Iris pigment epithelial cell (primary cell): Measurements from ENCODE around the gene UQCC3.
"Not testable (repeated sequence)": the region's sequence is repeated elsewhere in the genome, so short reads cannot be mapped to it uniquely, and the experiment has no call there.

Experiments
- DNase-seq: peaks from one replicate; pipeline ENCODE4 v3.0.0-alpha.2; 2011; ENCODE audit warnings: low read depth

UQCC3 gene, protein sequence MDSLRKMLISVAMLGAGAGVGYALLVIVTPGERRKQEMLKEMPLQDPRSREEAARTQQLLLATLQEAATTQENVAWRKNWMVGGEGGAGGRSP

DNA sequence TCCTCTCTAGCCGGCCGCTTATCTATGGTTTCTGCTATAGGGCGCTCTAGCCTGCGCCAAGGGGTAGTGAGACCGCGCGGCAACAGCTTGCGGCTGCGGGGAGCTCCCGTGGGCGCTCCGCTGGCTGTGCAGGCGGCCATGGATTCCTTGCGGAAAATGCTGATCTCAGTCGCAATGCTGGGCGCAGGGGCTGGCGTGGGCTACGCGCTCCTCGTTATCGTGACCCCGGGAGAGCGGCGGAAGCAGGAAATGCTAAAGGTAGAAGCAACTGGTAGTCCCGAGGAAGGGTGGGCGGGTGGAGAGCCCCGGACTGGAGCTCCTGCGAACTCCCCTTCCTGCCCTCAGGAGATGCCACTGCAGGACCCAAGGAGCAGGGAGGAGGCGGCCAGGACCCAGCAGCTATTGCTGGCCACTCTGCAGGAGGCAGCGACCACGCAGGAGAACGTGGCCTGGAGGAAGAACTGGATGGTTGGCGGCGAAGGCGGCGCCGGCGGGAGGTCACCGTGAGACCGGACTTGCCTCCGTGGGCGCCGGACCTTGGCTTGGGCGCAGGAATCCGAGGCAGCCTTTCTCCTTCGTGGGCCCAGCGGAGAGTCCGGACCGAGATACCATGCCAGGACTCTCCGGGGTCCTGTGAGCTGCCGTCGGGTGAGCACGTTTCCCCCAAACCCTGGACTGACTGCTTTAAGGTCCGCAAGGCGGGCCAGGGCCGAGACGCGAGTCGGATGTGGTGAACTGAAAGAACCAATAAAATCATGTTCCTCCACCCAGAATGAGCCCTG, at the start of gene UQCC3, which contains the start of gene LBHD1:
TSS of gene UQCC3 (plus strand) at position 66 of the 782 bp plus-strand sequence. CDS start at position 139, 73 bp downstream.
TSS of gene LBHD1 (minus strand) at position 660 of the 782 bp plus-strand sequence. CDS start 2,236 bp downstream, outside the sequence.
- peak; percentile 88 for DNase-seq

DNA sequence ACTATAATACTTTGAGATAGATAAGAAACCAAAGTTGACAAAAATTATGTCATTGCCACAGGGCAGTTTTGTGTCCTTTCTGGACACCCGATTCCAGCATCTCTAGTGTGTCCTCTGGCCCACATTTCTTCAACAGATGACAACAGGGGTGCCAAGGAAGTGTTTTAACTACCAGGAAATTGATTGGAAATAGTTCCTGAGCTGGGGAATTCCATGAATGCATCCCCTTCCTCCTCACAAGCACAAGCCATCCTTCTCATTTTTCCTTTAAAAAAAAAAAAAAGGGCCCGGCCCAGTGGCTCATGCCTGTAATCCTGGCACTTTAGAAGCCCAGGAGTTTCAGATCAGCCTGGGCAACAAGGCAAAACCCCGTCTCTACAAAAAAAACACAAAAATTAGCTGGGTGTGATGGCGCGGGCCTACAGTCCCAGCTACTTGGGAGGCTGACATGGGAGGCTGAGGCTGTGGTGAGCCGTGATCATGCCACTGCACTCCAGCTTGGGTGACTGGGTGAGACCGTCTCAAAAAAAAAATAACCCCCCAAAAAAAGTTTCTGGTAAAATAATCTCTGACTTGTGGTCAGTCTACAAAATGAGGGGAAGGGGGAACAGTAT, 48.9 kb upstream of the UQCC3 start:
- DNase-seq, result no peak

DNA sequence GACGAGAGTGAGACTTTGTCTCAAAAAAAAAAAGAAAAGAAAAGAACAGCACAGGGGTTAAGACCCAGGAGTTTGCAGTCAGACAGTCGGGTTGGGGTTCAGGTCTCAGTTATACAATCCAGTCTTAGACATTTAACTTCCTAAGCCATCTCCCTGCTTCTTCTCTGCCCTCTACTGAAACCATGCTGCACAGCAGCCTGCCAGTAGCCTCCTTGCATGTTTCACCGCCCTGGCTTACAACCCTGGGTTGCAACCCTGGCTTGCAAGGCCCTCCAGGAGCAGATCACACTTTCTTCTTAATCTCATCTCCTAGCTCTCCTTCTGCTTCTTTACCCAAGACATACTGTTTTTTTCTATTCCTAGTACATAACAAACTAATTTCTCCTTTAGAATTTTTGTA, 43.8 kb upstream of the UQCC3 start:
- no peak for DNase-seq

DNA sequence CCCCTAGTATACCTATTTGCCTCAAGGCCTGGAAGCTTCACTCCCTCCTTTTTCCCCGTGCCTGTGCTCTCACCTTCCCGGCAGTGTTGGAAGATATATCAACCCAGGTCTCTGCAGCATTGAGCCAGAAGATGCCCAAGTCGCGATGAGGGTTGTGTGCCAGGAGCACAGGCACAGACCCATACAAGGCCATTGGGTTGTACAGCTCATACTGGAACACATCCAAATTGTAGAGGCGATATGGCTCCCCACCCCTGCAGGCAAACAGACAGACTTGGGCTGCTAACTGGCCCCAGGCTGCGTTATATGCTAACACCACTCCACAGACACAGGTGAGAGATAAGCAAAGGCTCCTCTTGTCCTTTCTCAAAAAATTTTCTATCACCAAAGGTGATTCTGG, 39.0 kb upstream of the UQCC3 start:
- no peak for DNase-seq

DNA sequence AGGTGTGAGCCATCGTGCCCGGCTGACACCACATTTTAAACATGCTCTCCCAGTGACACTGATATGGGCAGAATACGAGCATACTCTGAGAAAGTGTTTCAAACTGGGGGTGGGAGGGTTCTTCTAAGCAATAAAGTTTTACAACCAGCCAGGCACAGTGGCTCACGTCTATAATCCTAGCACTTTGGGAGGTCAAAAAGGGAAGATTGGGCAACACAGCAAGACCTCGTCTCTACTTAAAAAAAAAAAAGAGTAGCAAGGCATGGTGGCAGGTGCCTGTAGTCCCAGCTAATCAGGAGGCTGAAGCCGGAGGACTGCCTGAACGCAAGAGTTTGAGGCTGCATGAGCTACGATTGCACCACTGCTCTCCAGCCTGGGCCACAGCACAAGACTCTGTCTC, 27.3 kb upstream of the UQCC3 start:
- DNase-seq, result no peak

DNA sequence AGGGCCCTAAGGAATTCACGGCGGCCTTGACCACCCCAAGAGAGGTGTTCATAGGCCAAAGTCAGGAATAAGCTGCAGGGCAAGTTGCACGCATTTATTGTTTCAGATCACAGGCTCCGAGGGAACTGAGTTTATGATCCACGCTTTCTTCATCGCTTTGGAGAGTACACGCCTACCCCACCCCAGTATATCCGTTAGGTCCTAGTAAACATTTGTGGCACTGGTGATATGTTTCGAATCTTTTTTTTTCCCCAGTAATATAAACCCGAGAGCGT, 25.9 kb upstream of the UQCC3 start:
- no peak for DNase-seq

DNA sequence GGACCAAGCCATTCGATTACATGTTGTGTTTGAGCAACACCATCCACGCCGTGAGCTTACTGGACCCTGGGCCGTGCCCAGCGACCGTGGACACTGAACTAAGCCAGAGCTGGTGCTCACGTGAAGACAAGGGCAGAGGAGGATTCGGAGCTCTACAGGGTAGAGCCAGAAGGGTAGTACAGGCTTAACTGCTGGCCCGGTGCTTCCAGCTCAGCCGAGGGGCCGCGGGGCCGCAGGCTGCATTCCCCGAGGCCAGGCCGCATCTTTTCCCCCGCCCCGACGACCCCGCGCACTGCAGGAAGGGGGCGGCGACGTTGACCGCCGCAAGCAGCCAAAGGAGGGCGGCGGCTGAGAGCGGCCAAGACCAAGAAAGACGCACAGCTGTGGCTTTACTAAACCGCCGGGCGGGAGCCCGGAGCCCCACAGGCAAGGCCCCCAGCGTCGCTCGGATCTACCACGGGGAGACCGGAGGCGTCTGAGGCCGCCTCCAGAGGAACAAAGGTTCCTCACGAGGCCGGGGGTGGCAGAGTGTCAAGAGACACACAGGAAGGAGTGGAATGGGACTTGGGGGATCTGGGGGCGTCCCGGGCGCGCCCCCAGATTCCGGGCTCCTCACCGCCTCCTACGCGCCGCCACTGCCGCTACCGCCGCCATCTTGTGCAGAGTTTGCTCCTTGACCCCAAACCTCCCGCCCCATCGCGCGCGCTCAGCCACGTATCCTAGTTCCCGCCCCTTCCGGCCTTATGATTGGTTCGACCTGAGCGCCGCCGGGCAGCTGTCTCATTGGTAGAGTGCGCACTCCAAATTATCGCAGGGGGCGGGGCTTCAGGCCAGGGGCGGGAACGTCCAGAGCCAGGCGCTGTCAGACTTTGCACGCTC, 25.3 kb upstream of the UQCC3 start, which contains the start of gene GANAB:
TSS of gene GANAB (minus strand) at position 668 of the 879 bp plus-strand sequence. CDS start at position 654, 14 bp downstream.
- peak; percentile 99 for DNase-seq

DNA sequence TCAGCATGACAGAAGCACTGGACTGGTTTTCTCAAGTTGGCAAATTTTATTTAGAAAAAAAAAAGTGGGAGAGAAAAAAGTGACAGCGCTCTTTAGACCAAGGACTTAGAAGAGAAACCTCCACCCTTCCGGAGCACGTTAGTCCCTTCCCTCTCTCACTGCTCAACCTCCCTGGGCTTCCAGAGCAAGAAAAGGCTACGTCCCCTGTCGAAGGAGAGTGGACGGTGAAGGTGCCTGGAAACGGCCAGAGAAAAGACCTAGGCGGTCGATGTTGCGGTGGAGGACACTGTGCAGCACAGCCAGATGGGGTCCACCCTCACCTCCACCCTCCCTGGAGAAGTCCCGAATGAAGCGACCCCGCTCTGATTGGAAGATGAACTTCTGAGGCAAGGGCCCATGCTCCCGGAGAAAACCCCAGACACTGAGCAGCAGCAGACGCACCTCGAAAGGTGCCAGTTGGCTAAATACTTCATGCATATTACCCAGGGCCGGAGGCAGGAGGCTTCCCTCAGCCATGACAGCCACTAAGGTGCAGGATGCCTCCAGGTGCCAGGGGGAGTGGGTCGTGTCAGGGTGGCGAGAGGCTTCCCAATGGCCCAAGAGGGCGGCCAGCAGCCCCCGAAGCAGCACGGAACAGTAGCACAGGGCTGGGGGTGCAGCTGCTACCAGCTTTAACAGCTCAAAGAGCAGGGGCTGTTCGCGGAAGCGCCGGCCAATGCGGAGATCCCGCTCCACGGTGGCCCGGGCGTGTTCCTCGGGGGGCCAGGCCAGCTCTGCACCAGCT, 24.5 kb upstream of the UQCC3 start:
- DNase-seq, result no peak

DNA sequence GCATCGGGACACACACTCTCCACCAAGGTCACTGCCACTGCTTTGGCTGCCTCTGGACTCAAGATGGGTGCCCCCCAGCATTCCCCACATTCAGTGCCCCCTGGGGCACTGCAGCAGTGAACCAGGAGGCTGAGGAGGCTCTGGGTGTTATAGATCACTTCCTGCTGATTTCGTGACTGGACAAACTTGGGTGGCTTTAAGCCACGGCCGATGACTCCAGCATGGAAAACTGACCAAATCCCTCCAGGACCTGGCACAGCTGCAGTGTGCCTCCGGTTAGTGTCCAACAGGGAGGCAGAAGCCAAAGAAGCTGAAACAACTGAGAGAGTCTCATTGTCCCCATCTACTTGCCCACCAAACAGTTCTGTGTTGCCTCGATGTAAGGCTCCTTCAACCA, 23.9 kb upstream of the UQCC3 start:
- no peak for DNase-seq

DNA sequence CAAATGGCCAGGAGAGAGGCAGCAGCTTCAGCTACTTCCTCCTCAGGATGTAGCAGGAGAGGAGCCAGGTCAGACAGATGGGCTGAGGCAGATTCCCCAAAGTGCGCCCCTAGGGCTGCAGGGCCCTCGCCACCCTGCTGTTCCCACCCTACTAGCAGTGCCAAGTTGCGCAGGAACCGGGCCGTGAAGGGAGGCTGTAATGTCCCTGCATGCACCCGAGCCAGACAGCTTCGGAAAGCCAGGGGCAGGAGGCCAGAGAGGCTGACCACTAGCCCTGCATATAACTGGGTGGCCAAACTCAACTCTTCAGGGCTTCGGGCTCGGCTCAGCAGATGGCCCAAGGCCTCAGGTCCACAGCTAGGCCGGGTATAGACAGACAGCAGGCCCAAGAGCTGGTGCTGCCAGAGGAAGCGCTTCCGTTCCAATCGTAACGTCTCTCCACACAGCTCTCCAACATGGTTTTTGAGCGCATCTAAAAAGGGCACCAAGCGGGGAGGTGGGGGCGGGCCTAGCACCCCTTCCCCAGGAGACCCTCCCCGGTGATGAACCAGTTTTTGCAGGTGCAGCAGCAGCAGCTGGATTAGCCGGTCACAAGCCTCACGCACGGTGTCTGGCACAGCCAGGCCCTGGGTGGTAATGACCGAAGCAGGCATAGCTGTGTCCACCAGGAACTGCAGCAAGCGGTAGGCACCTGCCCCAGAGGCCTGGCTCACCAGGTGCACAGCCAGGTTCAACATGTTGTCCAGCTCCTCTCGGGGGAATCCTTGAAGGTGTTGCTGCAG, 23.1 kb upstream of the UQCC3 start:
- DNase-seq, result no peak

DNA sequence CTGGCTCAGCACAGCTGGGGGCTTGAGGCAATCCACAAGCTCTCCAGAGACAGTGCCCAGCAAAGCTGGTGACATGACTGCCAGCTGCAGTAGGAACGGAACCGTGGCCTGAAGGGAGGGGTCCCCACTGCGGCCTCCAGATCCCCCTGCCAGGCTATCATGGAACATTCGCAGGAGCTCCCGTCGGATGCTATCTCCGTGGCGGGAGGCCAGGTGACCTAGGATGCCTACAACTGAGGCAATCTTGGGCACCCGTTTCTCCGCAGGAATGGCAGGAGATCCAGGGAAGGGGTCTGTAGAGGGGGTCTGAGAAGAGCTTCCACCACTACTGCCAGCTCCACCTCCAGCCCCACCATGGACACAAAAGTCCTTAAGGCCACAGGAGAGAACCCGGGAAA, 22.5 kb upstream of the UQCC3 start:
- DNase-seq, result no peak

DNA sequence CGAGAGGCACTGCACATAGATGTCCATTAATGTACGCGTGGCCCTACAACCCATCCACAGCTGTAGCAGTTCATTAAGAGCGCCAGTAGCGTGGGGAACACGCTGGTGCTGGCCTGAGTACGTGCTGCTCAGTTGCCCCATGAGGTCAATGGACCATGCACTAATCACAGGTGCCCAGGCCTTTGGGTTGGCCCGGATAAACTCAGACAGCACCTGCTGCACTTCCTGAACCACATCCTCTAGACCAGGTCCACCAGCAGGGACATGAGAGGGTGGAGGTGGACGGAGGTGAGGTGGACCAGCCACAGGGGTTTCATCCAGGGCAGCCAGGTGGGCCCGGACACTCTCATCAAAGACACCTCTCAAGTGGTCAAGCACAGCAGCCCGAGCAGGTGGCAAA, 22.0 kb upstream of the UQCC3 start:
- DNase-seq, result no peak

DNA sequence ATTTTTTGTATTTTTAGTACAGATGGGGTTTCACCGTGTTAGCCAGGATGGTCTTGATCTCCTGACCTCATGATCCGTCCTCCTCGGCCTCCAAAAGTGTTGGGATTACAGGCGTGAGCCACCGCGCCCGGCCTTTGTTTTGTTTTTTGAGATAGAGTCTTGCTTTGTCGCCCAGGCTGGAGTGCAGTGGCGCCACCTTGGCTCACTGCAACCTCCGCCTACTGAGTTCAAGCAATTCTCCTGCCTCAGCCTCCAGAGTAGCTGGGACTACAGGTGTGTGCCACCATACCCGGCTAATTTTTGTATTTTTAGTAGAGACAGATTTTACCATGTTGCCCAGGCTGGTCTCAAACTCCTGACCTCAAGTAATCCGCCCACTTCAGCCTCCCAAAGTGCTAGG, 21.2 kb upstream of the UQCC3 start:
- DNase-seq, result not testable (repeated sequence)

DNA sequence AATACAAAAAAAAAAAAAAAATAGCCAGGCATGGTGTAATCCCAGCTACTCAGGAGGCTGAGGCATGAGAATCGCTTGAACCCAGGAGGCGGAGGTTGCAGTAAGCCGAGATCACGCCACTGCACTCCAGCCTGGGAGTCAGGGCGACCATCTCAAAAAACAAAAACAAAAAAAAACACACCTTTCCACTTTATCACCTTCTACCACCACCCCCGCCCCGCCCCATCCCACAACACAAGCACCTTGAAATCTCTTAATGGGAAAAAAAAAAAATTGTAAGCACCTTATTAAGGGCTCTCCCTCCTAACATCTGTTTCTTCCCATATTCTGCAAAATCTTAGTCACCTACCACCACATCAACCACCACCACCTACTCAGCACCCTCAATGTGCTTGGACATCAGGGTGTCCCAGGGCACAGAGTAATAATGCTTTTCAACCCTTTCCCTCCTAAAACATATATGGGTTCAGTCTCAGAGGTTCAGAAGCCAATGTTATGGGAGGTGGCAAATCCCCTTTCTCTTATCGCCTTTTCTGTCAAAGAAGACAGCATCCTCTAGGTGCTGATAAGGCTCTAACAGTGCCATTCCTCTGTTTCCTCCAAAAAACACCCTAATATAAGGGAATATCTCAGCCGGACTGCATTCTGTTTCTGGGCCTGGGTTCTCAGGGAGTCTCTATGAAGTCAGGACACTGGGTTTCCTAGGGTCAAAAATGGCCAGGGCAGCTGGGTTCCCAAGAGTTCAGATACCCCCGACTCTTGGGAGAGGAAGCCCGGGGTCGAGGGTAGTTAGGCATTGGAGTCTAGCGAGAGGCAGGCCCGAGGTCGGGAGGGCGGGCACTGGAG, 19.1 kb upstream of the UQCC3 start:
- DNase-seq, result no peak

DNA sequence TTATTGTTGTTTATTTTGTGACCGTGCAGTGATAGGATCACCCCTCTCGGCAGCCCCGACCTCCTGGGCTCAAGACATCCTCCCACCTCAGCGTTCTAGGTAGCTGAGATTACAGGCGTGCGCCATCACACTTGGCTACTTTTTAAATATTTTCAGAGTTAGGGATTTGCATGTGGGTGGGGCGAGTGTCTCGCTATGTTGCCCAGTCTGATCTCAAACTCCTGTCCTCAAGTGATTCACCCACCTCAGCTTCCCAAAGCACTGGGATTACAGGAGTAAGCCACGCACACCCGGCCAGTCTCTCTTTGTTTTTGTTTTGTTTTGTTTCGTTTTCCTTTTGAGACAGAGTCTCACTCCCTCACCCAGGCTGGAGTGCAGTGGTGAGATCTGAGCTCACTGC, 17.2 kb upstream of the UQCC3 start:
- no peak for DNase-seq

DNA sequence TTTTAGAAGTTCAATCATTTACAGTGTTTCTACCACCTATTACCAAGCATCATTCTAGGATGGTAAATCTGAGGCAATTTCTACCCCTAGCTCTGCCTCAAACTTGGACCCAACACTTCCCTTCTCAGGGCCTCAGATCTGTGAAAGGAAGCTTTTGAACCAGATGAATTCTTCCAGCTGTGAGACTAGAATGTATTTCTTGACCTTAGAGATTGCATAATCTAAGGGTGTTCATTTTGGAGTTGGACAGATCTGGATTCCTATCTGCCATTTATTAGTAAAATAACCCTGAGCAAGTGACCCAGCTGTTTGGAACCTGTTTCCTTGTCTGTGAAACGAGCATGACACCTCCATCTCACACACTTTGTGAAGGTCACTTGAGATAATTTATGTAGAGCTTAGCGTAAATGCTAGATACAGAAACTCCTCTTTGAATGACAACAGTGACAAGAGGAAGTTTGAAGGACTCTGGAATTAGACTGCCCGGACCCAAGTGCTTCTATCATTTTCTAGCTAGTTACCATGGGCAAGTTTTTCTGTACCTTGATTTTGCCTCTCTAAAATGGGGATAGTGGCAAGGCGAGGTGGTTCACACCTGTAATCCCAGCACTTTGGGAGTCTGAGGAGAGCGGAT, 14.6 kb upstream of the UQCC3 start:
- DNase-seq, result no peak

DNA sequence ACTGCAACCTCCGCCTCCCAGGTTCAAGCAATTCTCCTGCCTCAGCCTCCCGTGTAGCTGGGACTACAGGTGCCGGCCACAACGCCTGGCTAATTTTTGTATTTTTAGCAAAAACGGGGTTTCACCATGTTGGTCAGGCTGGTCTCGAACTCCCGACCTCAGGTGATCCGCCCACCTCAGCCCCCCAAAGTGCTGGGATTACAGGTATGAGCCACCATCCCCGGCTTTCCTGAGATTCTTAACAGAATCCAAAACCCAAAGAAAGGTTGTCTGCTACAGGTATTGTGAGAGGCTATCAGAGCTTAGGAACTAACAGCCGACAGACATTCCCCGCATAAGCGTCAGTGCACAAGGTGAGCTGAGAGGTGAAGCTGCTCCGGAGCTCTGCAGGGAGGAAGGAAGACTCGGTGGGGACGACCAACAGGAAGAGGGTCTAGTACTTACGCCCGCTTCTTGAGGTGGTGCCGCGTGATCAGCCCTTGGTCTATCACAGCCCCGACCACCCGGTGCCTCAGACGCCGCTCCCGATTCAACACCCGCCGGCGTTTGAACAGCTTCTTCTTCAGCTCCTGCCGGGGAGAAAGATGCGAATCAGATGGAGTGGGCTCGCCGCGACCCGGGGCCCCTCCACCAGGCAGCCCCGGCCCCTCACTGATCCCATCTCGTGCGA, 6.9 kb upstream of the UQCC3 start:
- peak; percentile 58 for DNase-seq

DNA sequence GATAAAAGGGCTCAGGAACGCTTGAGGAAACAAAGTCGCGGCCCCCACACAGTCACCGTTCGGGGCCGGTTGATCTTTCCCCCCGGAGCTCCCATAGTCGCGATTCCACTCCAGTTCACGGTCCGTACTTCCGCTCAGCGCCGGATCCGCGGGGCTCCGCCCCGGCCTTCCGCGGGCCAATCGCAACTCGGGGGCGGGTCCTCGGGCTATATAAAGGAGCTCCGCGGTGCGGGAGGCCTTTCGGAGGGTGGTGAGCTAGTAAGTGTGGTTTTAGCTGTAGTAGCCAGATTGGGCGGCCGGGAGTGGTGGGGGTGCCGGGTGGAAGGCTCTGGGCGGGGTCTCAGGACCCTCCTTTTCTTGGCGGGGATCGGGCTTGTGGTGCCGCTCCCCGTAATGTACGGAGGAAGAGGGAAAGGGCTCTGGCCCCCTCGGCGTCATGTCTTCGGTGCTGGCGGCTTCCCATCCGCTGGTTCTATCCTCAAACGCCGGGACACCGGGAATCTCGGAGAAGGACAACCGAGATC, 6.3 kb upstream of the UQCC3 start, which contains the start of the genes C11orf98 and CSKMT:
TSS of gene C11orf98 (minus strand) at position 136 of the 524 bp plus-strand sequence. CDS start at position 95, 41 bp downstream.
TSS of gene CSKMT (plus strand) at position 238 of the 524 bp plus-strand sequence. CDS start 568 bp downstream, outside the sequence.
- peak; percentile 94 for DNase-seq
